WERI-Rb-1 (cell line): ENCODE data around the gene FHAD1.

ENCODE experiments used
- DNase-seq: peaks from one replicate; pipeline ENCODE4 v3.0.0-alpha.2; 2020
- H3K27ac ChIP-seq: fragments of 250-450 bp; sonication (Bioruptor Pico); 2 replicates; pipeline ENCODE4 v1.5.1; 2020; ENCODE audit warnings: mild to moderate bottlenecking, moderate library complexity
- H3K27me3 ChIP-seq: fragments of 250-450 bp; sonication (Bioruptor Pico); 2 replicates; pipeline ENCODE4 v1.5.1; 2021; ENCODE audit warnings: mild to moderate bottlenecking, low read depth, moderate library complexity; ENCODE audit not compliant: insufficient read depth, severe bottlenecking
- H3K36me3 ChIP-seq: fragments of 250-450 bp; sonication (Bioruptor Pico); 2 replicates; pipeline ENCODE4 v1.5.1; 2020; ENCODE audit warnings: mild to moderate bottlenecking, moderate library complexity
- H3K4me3 ChIP-seq: 2 replicates; pipeline ENCODE4 v1.5.1; 2011; ENCODE audit warnings: low read depth, mild to moderate bottlenecking, control low read depth, low read length
- H3K9me3 ChIP-seq: fragments of 250-450 bp; sonication (Bioruptor Pico); 2 replicates; pipeline ENCODE4 v1.5.1; 2021; ENCODE audit warnings: mild to moderate bottlenecking, moderate library complexity; ENCODE audit not compliant: severe bottlenecking
- CTCF ChIP-seq: IDR thresholded peaks from 2 replicates; pipeline ENCODE4 v1.5.1; 2011; ENCODE audit warnings: low read depth, mild to moderate bottlenecking, control low read depth, inconsistent platforms, low read length

FHAD1 gene

GRCh38 chr1:15435239-15436077 lies 188.4 kb downstream of the FHAD1 start:
- Histone ChIP-seq H3K4me3 (no peak overlapping the region), H3K36me3 (peaks cover 18% of the 10 kb centered on the region), H3K27me3 (no peaks in the 10 kb centered on the region), H3K9me3 (no peaks in the 10 kb centered on the region), H3K27ac (no peak overlapping the region)
- no peak for TF ChIP-seq CTCF
- DNase-seq, result no peak

GRCh38 chr1:15436881-15437442 lies 189.9 kb downstream of the FHAD1 start:
- no peak for DNase-seq
- Histone ChIP-seq H3K9me3 (no peaks in the 10 kb centered on the region), H3K36me3 (peaks cover 4% of the 10 kb centered on the region; the same call in 1 of the 2 replicates), H3K27ac (no peak overlapping the region), H3K27me3 (no peaks in the 10 kb centered on the region), H3K4me3 (no peak overlapping the region)
- TF ChIP-seq CTCF, result no peak

- no peaks in the 10 kb centered on the region for H3K36me3 ChIP-seq
- H3K27ac ChIP-seq, result no peak overlapping the region
- no peaks in the 10 kb centered on the region for H3K9me3 ChIP-seq
- TF ChIP-seq CTCF, result no peak
- no peaks in the 10 kb centered on the region for H3K27me3 ChIP-seq
- H3K4me3 ChIP-seq, result no peak overlapping the region
- DNase-seq, result no peak
Observed at GRCh38 chr1:15439325-15439724, 192.3 kb downstream of the FHAD1 start.

- Histone ChIP-seq H3K9me3 (no peaks in the 10 kb centered on the region), H3K27me3 (no peaks in the 10 kb centered on the region), H3K4me3 (no peak overlapping the region), H3K27ac (no peak overlapping the region), H3K36me3 (no peaks in the 10 kb centered on the region)
- no peak for DNase-seq
- no peak for TF ChIP-seq CTCF
Observed at GRCh38 chr1:15440357-15440756, 193.3 kb downstream of the FHAD1 start.

- Histone ChIP-seq H3K27ac (no peak overlapping the region), H3K9me3 (no peaks in the 10 kb centered on the region), H3K36me3 (no peaks in the 10 kb centered on the region), H3K4me3 (no peak overlapping the region), H3K27me3 (no peaks in the 10 kb centered on the region)
- DNase-seq, result no peak
- no peak for TF ChIP-seq CTCF
Observed at GRCh38 chr1:15441247-15441646, 194.2 kb downstream of the FHAD1 start.

GRCh38 chr1:15442119-15442518 lies 195.1 kb downstream of the FHAD1 start:
- no peak for DNase-seq
- H3K27me3 ChIP-seq, result no peaks in the 10 kb centered on the region
- no peak overlapping the region for H3K4me3 ChIP-seq
- no peaks in the 10 kb centered on the region for H3K9me3 ChIP-seq
- no peak overlapping the region for H3K27ac ChIP-seq
- TF ChIP-seq CTCF, result no peak
- no peaks in the 10 kb centered on the region for H3K36me3 ChIP-seq
